ENCODE data around the gene KRTAP9-2.
"Not testable (repeated sequence)": the region's sequence is repeated elsewhere in the genome, so short reads cannot be mapped to it uniquely, and the experiment has no call there.

The KRTAP9-2 gene

GRCh38 chr17:41226598-41227095 is at the start of gene KRTAP9-2:
Gene KRTAP9-2, plus strand, starts transcription at chr17:41226648. Its CDS starts 7 bp downstream, at chr17:41226655.
- not testable (repeated sequence) for DNase-seq (ENCODE audit: low read depth in 2 of 2, low spot score in 1 of 2)

- no peak for DNase-seq (ENCODE audit: low read depth in 2 of 2, low spot score in 1 of 2)
These were observed 49.6 kb upstream of the KRTAP9-2 start for GRCh38 chr17:41176744-41177387.

GRCh38 chr17:41177727-41178271 is 48.6 kb upstream of the KRTAP9-2 start, which contains the start of gene KRTAP4-2:
Gene KRTAP4-2, minus strand, starts transcription at chr17:41178221. Its CDS starts 57 bp downstream, at chr17:41178164.
- no peak for DNase-seq (ENCODE audit: low read depth in 2 of 2, low spot score in 1 of 2)

- DNase-seq (ENCODE audit: low read depth in 2 of 2, low spot score in 1 of 2), result no peak
These were observed 48.1 kb upstream of the KRTAP9-2 start for GRCh38 chr17:41178341-41178740.

GRCh38 chr17:41178843-41179616 is 47.4 kb upstream of the KRTAP9-2 start:
- DNase-seq (ENCODE audit: low read depth in 2 of 2, low spot score in 1 of 2), result no peak

GRCh38 chr17:41184480-41184961 is 41.9 kb upstream of the KRTAP9-2 start, which contains the start of gene KRTAP4-1:
Gene KRTAP4-1, minus strand, starts transcription at chr17:41184911. Its CDS starts 57 bp downstream, at chr17:41184854.
- DNase-seq (ENCODE audit: low read depth in 2 of 2, low spot score in 1 of 2), result no peak

- DNase-seq (ENCODE audit: low read depth in 2 of 2, low spot score in 1 of 2), result no peak
These were observed 41.4 kb upstream of the KRTAP9-2 start for GRCh38 chr17:41185001-41185400.

- DNase-seq (ENCODE audit: low read depth in 2 of 2, low spot score in 1 of 2), result no peak
These were observed 39.6 kb upstream of the KRTAP9-2 start for GRCh38 chr17:41186872-41187271.

GRCh38 chr17:41189837-41190318 is 36.6 kb upstream of the KRTAP9-2 start, which contains the start of gene KRTAP9-1:
Gene KRTAP9-1, plus strand, starts transcription at chr17:41189887. Its CDS starts 0 bp downstream, at chr17:41189887.
- DNase-seq (ENCODE audit: low read depth in 2 of 2, low spot score in 1 of 2), result not testable (repeated sequence)

GRCh38 chr17:41190328-41190727 is 36.1 kb upstream of the KRTAP9-2 start:
- DNase-seq (ENCODE audit: low read depth in 2 of 2, low spot score in 1 of 2), result no peak

GRCh38 chr17:41196068-41196467 is 30.4 kb upstream of the KRTAP9-2 start:
- DNase-seq (ENCODE audit: low read depth in 2 of 2, low spot score in 1 of 2), result no peak

GRCh38 chr17:41199421-41200078 is 26.9 kb upstream of the KRTAP9-2 start:
- no peak for DNase-seq (ENCODE audit: low read depth in 2 of 2, low spot score in 1 of 2)

GRCh38 chr17:41211845-41212466 is 14.5 kb upstream of the KRTAP9-2 start:
- DNase-seq (ENCODE audit: low read depth in 2 of 2, low spot score in 1 of 2), result no peak

GRCh38 chr17:41212524-41213169 is 13.8 kb upstream of the KRTAP9-2 start:
- DNase-seq (ENCODE audit: low read depth in 2 of 2, low spot score in 1 of 2), result no peak

GRCh38 chr17:41215681-41216080 is 10.8 kb upstream of the KRTAP9-2 start:
- DNase-seq (ENCODE audit: low read depth in 2 of 2, low spot score in 1 of 2), result no peak

GRCh38 chr17:41223821-41224220 is 2.6 kb upstream of the KRTAP9-2 start:
- DNase-seq (ENCODE audit: low read depth in 2 of 2, low spot score in 1 of 2), result no peak

GRCh38 chr17:41226051-41226450 is 397 bp upstream of the KRTAP9-2 start:
- no peak for DNase-seq (ENCODE audit: low read depth in 2 of 2, low spot score in 1 of 2)

GRCh38 chr17:41230094-41230493 is 3.6 kb downstream of the KRTAP9-2 start:
- no peak for DNase-seq (ENCODE audit: low read depth in 2 of 2, low spot score in 1 of 2)

- DNase-seq (ENCODE audit: low read depth in 2 of 2, low spot score in 1 of 2), result no peak
These were observed 5.3 kb downstream of the KRTAP9-2 start for GRCh38 chr17:41231731-41232130.

Data from stimulated activated CD8-positive, alpha-beta memory T cell treated with anti-CD3 and anti-CD28 coated beads, Interleukin-4, amount 100 ng/mL, for 4 hours (primary cell).